ENCODE results near the gene SMC2. TPM values are rescaled to one million over a fixed set of nuclear protein-coding genes. Genes with fewer than 3 reads are reported as not detected.

The SMC2 gene
- total RNA-seq, 1 donor from 2014 or later, result 3.7 TPM

GRCh38 chr9:104177676-104178075 is 83.6 kb downstream of the SMC2 start:
- Histone ChIP-seq H3K4me3 (ENCODE audit: low read depth, low read length) (no peak overlapping the region), H3K36me3 (ENCODE audit: control insufficient read depth, insufficient read depth, low read length) (no peaks in the 10 kb centered on the region), H3K27me3 (ENCODE audit: control insufficient read depth, insufficient read depth, low read length) (no peaks in the 10 kb centered on the region)
- DNase-seq (ENCODE audit: low read depth), result no peak
- no peak for TF ChIP-seq CTCF (IDR thresholded peaks at IDR 0.05; ENCODE audit: insufficient read depth, low read length, severe bottlenecking)
- no peak for FAIRE-seq

Data from bronchial epithelial cell (primary cell).